H7 (cell line): ENCODE data around the gene PRDX1. TPM values are rescaled to one million over a fixed set of nuclear protein-coding genes. Genes with fewer than 3 reads are reported as not detected.
A peak's percentile ranks its signal among the peaks of the same experiment; 100 is the strongest.

Experiments used
- DNase-seq: peaks from one replicate; pipeline ENCODE4 v3.0.0; 2012
- H3K27me3 ChIP-seq: 2 replicates; pipeline ENCODE4 v1.6.0; 2011; ENCODE audit warnings: mild to moderate bottlenecking, low read length; ENCODE audit not compliant: control insufficient read depth, insufficient read depth
- H3K36me3 ChIP-seq: replicated peaks from 2 replicates; pipeline ENCODE4 v1.5.1; 2011; ENCODE audit warnings: low read length; ENCODE audit not compliant: control insufficient read depth, insufficient read depth
- H3K4me3 ChIP-seq: 2 replicates; pipeline ENCODE4 v1.5.1; 2011; ENCODE audit warnings: low read depth, mild to moderate bottlenecking, control low read depth, low read length, moderate library complexity; ENCODE audit not compliant: insufficient read depth
- total RNA-seq: library from RNA; depleted of rRNA; stranded (reverse); fragments of >200 nt; shearing (Covaris generic); gene quantifications from 2 replicates; pipeline ENCODE4 v1.2.3, GENCODE V29; 2014; rRNA removed

The PRDX1 gene
- total RNA-seq = 2,468 and 2,910 TPM in 2 replicates

- H3K36me3 ChIP-seq = peaks cover 16% of the 10 kb centered on the region
- DNase-seq = peak; percentile 99
These were observed at the start of gene PRDX1 for GRCh38 chr1:45521413-45522323. PRDX1 (minus strand) TSS chr1:45521884; CDS start chr1:45519043, 2,841 bp downstream.

GRCh38 chr1:45570631-45571030, 48.9 kb upstream of the PRDX1 start:
- H3K4me3 ChIP-seq = no peak overlapping the region
- no peaks in the 10 kb centered on the region for H3K27me3 ChIP-seq
- DNase-seq = no peak
- H3K36me3 ChIP-seq = peaks cover 29% of the 10 kb centered on the region

More at GRCh38 chr1:45521413-45522323, at the start of gene PRDX1:
- Histone ChIP-seq H3K27me3 (no peaks in the 10 kb centered on the region), H3K4me3 (peak within 1 kb of the TSS; percentile 100)

GRCh38 chr1:45569962-45570581, 48.4 kb upstream of the PRDX1 start:
- H3K36me3 ChIP-seq = peaks cover 29% of the 10 kb centered on the region
- no peaks in the 10 kb centered on the region for H3K27me3 ChIP-seq
- no peak overlapping the region for H3K4me3 ChIP-seq
- peak; percentile 76 for DNase-seq

GRCh38 chr1:45569571-45569961, 47.9 kb upstream of the PRDX1 start:
- no peak overlapping the region for H3K4me3 ChIP-seq
- DNase-seq = no peak
- H3K36me3 ChIP-seq = peaks cover 29% of the 10 kb centered on the region
- H3K27me3 ChIP-seq = no peaks in the 10 kb centered on the region

- Histone ChIP-seq H3K36me3 (peaks cover 33% of the 10 kb centered on the region), H3K4me3 (no peak overlapping the region), H3K27me3 (no peaks in the 10 kb centered on the region)
- DNase-seq = no peak
These were observed 46.7 kb upstream of the PRDX1 start for GRCh38 chr1:45568421-45568820.

- Histone ChIP-seq H3K4me3 (no peak overlapping the region), H3K27me3 (no peaks in the 10 kb centered on the region), H3K36me3 (peaks cover 33% of the 10 kb centered on the region)
- DNase-seq = no peak
These were observed 46.2 kb upstream of the PRDX1 start for GRCh38 chr1:45567911-45568310.

- H3K27me3 ChIP-seq = no peaks in the 10 kb centered on the region
- no peak for DNase-seq
- peaks cover 36% of the 10 kb centered on the region for H3K36me3 ChIP-seq
- no peak overlapping the region for H3K4me3 ChIP-seq
These were observed 45.0 kb upstream of the PRDX1 start for GRCh38 chr1:45566722-45567121.

GRCh38 chr1:45563843-45564242, 42.2 kb upstream of the PRDX1 start:
- peaks cover 37% of the 10 kb centered on the region for H3K36me3 ChIP-seq

GRCh38 chr1:45557422-45557944, 35.8 kb upstream of the PRDX1 start:
- Histone ChIP-seq H3K27me3 (no peaks in the 10 kb centered on the region), H3K4me3 (no peak overlapping the region), H3K36me3 (peaks cover 24% of the 10 kb centered on the region)
- no peak for DNase-seq

More at GRCh38 chr1:45563843-45564242, 42.2 kb upstream of the PRDX1 start:
- Histone ChIP-seq H3K4me3 (no peak overlapping the region), H3K27me3 (no peaks in the 10 kb centered on the region)
- no peak for DNase-seq

GRCh38 chr1:45554198-45554597, 32.5 kb upstream of the PRDX1 start:
- peaks cover 14% of the 10 kb centered on the region for H3K36me3 ChIP-seq

GRCh38 chr1:45552331-45552730, 30.6 kb upstream of the PRDX1 start:
- peaks cover 14% of the 10 kb centered on the region for H3K36me3 ChIP-seq
- H3K4me3 ChIP-seq = no peak overlapping the region
- peak; percentile 7 for DNase-seq
- no peaks in the 10 kb centered on the region for H3K27me3 ChIP-seq

More at GRCh38 chr1:45554198-45554597, 32.5 kb upstream of the PRDX1 start:
- Histone ChIP-seq H3K4me3 (no peak overlapping the region), H3K27me3 (no peaks in the 10 kb centered on the region)
- DNase-seq = no peak

GRCh38 chr1:45551684-45552083, 30.0 kb upstream of the PRDX1 start:
- no peaks in the 10 kb centered on the region for H3K27me3 ChIP-seq
- peak; percentile 15 for DNase-seq
- peaks cover 14% of the 10 kb centered on the region for H3K36me3 ChIP-seq
- peak overlapping the region; percentile 94 for H3K4me3 ChIP-seq

- Histone ChIP-seq H3K4me3 (peak within 1 kb of the TSS; percentile 94), H3K36me3 (peaks cover 10% of the 10 kb centered on the region), H3K27me3 (no peaks in the 10 kb centered on the region)
- DNase-seq = peak; percentile 92
These were observed 29.0 kb upstream of the PRDX1 start, which contains the start of gene AKR1A1 for GRCh38 chr1:45550401-45551351. AKR1A1 (plus strand) TSS chr1:45550826; CDS start chr1:45561795, 10,969 bp downstream.
